NOMO-1 treated with DMSO at 0.1 percent for 48 hours (cell line): ENCODE data around the gene PRICKLE2.

Source experiments
- DNase-seq: peaks from one replicate; lab custom pipeline; 2025; ENCODE audit not compliant: unreplicated experiment; lab: John Stamatoyannopoulos, UW

The PRICKLE2 gene

DNA sequence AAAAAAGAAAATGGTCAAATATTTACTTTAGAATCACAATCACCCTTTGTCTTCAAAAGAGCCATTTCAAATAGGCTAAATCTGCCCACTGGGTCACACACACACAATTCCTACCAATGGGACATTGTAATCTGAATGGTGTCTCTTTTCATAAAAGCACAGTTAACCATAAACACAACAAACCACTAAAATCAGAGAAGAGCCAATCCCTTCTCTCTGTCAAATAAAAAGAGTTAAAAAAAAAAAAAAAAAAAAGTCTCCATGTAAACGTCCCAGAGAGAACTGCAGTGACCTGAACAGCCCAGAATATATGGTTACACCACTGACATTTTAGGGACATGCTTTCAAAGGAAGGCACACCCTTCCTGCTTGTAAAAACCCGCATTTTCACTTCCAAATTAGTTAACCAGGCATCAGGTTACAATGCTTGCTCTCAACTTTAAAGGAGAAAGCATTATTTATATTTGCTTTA lies 63.7 kb downstream of the PRICKLE2 start:
- DNase-seq = peak; percentile 38

- DNase-seq = no peak
These were observed 65.1 kb downstream of the PRICKLE2 start for GRCh38 chr3:64160000-64160695.

DNA sequence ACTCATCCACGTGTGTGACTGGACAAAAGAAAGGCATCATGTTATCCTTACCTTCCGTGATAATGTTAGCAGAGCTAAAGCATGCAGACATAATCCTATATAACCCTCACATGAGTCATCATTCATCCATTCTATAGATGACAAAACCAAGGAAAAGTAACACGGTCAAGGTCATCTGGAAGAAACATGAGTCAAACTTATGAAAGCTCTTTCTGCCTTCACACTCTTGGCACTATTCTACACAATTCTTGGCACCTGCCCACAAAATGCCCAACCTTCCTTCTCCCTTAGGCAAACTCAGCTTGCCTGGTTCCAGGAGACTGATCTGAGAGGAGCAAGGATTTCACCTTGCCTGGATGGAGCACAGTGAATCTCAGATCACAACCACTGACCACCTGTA lies 66.9 kb downstream of the PRICKLE2 start:
- no peak for DNase-seq

- DNase-seq = no peak
These were observed 67.9 kb downstream of the PRICKLE2 start for GRCh38 chr3:64157150-64158035.

GRCh38 chr3:64155328-64155727 lies 69.9 kb downstream of the PRICKLE2 start:
- DNase-seq = no peak

DNA sequence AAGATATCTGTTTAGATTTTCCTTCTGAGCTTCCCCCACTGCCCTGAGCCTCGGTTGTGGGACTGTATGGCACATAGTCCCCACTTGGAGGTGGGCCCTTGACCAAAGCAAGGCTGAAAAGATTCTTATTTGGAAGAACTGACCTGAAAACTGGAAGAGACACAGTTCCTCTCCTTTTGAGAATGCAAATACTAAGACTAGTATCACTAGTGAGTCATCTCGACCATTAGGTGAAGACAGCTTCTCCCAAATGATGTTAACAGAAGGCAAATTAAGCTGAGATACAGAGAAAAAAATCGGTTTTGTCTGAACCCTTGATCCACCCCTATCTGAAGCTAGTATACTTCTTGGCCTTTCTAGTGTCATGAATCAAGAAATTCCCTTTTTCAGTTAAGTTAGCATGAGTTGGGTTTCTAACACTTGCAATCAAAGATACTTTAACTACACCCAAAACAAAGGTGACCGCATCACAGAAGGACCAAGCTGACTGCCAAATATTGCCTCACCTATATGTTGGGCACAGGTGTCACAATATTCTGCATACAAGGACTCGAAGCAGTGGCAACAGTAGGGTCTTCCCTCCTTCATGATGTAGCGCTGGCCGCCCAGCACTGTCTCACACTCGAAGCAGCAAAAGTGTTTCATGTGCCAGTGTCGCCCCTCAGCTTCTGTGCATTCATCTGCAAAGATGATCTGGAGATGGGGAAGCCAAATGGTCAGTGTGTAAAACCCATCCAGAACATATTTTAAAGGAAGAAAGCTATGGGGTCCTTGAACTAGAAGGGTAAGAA lies 72.4 kb downstream of the PRICKLE2 start:
- no peak for DNase-seq

- DNase-seq = no peak
These were observed 73.2 kb downstream of the PRICKLE2 start for GRCh38 chr3:64152086-64152485.

DNA sequence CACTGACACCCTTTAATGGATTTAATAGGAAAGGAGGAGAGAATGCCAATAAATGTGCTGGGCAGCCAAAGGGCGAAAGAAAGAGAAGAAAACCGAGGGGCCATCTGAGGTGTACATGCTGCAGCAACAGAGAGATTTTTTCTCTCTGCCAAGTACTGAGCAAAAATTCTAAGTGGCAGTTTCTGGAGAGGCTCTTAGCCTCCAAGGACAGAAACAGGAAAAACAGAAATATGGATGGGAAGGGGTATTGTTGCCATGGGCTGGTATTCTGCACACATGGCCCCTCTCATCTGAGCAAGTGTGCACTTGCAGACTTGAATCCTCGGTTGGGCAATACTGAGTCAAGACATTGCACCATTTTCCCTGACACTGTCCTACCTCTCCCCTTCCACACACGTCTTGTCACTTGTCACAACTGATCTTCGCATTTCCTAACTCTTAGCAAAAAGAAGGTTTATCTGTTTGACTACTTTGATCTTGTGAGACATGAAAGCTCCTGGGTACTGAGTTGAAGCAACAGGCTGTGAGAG lies 73.9 kb downstream of the PRICKLE2 start:
- DNase-seq = peak; percentile 81

DNA sequence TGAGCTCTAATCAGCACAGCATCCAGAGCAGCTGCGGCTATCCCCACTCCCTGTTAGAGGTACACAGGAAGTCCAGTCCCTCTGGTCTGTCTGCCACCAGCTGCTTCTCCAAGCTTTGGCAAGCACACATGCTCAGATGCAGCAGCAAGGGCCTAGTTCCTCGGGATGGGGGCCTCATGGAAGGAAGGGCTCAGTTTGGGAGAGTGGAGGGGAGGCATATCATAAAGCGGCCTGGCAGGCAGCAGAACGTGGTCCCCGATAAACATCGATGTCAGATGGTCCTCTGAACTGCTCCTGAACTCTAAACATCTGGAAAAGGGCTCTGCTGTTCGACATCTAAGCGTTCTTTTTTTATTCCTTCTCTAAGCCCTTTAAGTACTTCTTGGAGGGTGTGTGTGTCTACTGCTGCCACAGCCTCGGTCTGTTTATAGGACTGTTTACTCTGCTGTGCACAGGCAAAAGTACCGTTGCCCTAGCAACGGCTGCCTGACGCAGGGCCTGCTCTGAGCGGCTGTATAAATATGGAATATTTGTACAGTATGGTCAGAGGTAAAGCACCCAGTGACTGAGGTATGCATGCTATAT lies 74.6 kb downstream of the PRICKLE2 start:
- DNase-seq = no peak

DNA sequence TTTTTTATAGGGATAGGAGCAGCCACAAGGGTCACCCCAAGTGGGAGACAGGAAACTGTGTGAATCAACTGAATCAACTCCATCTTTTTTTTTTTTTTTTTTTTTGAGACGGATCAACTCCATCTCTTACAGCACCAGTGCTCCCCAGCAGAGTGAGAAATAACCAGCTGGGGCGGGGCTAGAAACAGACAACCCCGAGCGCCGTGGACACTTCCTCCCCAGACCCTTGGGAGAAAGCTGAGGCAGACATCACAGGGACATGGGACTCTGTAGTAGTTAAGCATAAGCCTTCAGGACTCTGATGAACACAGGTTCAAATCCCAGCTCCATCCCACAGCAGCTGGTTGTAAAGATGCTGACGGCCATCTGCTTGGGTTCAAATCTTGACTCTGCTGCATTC lies 75.4 kb downstream of the PRICKLE2 start:
- no peak for DNase-seq

DNA sequence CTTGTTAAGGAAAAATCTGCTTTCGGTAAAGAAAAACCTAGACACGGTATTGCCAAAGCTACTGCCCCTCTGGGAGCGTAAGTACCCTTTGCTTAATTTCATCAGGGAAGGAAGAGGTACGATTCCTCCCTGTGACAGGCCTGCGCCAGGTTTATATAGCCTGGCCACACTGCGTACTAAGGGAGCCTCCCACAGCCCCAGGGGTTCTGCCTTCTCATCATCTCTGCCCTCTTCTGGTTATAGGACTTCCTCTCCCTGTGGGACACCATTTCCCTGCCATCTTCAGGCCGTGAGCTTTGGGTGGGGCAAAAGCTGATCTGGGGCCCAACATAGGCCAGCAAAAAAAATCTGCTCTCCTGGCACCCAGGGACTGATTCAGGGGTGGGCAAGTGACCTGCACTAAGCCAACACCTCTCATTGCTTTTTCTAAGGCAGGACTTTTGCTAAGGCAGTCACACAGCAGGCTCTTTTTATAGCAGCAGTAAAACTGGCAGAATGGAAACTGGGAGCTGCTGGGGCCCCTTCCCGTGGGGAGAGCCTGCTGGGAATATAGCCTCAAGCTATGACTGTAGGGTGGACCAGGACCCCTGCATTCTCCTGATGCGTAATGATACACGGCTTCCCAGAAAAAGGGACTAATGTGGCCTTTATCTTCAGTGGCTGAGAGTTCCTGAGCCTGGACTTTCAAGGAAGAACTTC lies 76.2 kb downstream of the PRICKLE2 start:
- DNase-seq = no peak

- DNase-seq = no peak
These were observed 78.1 kb downstream of the PRICKLE2 start for GRCh38 chr3:64147211-64147610.

- no peak for DNase-seq
These were observed 79.8 kb downstream of the PRICKLE2 start for GRCh38 chr3:64145438-64145837.

DNA sequence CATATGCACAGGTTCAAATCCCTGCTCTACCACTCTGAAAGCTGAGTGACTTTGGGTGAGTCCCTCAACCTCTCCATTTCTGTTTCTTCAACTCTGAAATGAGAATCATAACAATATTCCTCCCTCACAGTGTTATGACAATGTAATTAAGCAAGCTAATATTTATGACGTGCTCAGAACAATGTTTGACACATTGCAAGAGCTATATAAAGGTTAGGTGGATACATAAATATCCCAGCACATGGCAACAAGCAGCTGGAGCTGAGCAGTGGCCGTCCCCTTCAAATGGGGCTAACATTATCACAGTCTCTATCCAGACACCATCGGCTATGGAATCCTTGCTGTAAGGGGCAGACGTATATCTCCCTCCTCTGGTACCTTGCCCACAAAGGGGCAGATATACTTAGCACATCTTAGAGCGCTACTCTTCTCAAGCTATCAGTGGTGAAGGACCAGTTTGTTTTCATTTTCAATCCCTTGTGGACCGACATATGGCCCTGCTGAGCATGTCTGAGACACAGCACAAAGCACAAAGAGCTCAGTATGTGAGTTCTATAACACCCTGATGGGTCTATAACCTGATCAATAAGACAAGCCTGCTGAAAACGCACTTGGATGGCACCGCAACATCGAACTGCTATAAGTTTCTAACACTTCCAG lies 80.9 kb downstream of the PRICKLE2 start:
- DNase-seq = no peak

DNA sequence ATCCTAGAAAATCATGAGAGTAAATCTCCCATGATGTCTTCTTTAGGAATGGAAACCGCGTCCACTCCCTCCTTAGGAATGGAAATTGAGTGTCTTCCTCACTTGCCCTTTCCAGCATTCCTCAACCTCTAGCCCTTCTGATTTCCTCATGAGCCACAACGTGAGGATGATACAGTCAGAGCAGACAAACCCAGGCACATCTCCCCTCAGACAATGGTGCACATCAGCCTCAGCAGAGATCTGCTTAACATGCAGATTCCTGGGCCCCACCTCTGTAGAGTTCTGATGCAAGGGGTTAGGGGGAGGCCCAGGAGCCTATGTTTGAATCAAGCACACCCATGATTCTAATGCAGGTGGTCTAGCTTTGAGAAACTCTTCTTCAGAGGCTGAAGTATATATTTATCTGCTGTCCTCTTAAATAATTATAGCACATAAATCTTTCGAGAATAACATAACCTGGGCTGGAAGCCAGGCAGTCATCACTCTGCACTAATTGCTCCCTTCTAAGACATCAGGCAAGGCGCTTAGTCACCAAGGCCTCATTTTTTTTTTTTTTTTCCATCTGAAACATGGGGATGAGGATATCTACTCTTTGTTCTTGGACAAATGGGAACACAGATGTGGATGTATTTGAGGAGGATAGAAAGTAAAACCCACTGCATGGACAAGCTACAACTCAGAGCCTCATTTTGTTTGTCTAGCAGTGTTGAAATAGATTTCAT lies 81.7 kb downstream of the PRICKLE2 start:
- peak; percentile 27 for DNase-seq

DNA sequence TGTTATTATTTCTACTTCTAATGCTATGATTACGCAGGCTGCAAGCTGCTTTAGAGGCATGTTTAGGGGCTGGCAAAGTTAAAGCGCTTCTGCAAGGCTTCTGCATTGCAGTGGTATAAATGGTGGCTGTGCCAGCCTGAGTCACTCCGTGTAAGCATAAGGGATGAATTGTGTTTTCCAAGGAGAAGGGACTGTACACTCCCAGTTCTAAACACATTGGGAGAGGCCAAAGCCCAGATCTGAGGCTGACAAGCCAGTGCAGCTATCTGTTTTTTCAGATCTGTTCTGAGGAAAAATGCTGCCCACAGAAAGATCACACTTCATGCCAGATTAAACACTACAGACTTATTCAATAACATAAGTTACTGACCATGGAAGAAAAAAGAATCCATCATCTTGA lies 83.8 kb downstream of the PRICKLE2 start:
- no peak for DNase-seq

DNA sequence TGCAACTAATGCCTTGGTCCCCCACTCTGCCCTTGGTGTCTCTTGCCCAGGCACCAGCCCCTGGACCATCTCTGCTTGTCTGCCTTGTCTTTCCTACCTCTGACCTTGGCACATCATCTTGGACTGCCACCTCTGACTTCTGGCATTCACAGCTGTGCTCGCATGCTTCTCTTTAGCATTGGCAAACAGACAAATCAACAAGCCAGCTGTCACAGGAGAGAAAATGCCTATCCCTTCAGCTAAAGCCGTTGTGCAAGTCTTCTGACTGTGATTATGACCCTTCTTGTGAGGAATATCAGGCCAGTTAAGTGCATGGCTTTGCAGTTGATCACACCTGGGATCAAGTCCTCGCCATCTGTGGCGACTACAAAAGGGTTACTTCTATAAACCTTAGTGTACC lies 84.6 kb downstream of the PRICKLE2 start:
- DNase-seq = no peak

DNA sequence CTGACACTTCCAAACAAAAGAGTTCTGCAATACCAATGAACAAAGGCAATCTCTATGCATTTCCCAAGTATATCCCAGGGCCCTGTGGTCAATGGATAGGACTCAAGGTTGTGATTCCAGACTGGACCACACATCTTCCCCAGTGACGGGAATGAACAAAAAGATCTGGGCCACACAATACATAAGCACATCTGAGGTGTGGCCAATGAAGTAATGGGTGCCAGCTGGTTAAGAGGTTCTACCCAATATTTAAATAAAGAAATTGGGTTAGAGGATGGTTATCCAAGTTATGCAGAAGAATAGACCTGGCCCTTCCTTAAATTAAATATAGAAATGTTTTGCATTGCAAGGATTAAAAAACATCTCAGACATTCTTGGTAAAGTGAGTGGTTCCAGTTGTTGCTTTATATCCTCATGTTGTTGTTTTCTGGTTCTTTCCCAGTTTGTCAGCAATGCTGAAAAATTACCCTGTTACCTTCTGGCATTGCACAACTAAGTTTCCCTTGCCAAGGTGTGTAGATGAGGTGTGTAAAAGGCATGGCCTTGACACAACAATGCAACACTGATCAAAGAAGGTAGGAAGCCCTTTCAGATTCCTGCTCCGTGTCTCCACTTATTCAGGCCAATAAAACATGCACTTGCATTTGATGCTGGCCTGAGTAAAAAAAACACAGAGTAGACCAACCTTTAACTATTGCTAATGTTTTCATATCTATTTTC lies 86.5 kb downstream of the PRICKLE2 start:
- no peak for DNase-seq
